Upper lobe of left lung (tissue), 4 donors: ENCODE results near the gene GRHL3.

Experiments
- POLR2A ChIP-seq, 4 donors: fragments of 450-650 bp; IDR thresholded peaks; one replicate each; pipeline ENCODE4 v1.5.1; 2016 to 2017; ENCODE audit warnings: antibody characterized with exemption in 4 of 4, mild to moderate bottlenecking in 2 of 4
- POLR2AphosphoS5 ChIP-seq, 2 donors: sonication (generic); formaldehyde crosslinking; IDR thresholded peaks; one replicate each; pipeline ENCODE4 v1.5.1; 2017; ENCODE audit warnings: antibody characterized with exemption in 2 of 2
- TF ChIP-seq, protein P1 (sequence below), 6 experiments: fragments of 450-650 bp in 4 of 6; fragments of 200-600 bp in 2 of 6; sonication (generic) in 2 of 6; IDR thresholded peaks; one replicate each; pipeline ENCODE4 v1.5.1; 2016 to 2019; ENCODE audit warnings: antibody characterized with exemption in 6 of 6

GRCh38 chr1:24344090-24344742, 25.1 kb downstream of the GRHL3 start:
- TF ChIP-seq, protein P1, sequence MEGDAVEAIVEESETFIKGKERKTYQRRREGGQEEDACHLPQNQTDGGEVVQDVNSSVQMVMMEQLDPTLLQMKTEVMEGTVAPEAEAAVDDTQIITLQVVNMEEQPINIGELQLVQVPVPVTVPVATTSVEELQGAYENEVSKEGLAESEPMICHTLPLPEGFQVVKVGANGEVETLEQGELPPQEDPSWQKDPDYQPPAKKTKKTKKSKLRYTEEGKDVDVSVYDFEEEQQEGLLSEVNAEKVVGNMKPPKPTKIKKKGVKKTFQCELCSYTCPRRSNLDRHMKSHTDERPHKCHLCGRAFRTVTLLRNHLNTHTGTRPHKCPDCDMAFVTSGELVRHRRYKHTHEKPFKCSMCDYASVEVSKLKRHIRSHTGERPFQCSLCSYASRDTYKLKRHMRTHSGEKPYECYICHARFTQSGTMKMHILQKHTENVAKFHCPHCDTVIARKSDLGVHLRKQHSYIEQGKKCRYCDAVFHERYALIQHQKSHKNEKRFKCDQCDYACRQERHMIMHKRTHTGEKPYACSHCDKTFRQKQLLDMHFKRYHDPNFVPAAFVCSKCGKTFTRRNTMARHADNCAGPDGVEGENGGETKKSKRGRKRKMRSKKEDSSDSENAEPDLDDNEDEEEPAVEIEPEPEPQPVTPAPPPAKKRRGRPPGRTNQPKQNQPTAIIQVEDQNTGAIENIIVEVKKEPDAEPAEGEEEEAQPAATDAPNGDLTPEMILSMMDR (IDR thresholded peaks at IDR 0.05), result no peak
- TF ChIP-seq POLR2AphosphoS5 (IDR thresholded peaks at IDR 0.05) (no peak), POLR2A (IDR thresholded peaks at IDR 0.05) (no peak)
